ENCODE data around the gene JTB. TPM values are rescaled to one million over a fixed set of nuclear protein-coding genes. Genes with fewer than 3 reads are reported as not detected.
"Not testable (repeated sequence)": the region's sequence is repeated elsewhere in the genome, so short reads cannot be mapped to it uniquely, and the experiment has no call there.

The JTB gene
- total RNA-seq (100 to 1,000 TPM in 2 of 4 donors, 10 to 100 TPM in 2; 92.1 to 108 (median 102) TPM), polyA plus RNA-seq (143 TPM)
- long read RNA-seq, donor 1, transcript JTB-201 (5 exons, 1,287 nt), result major isoform, 84 of 96 reads
- long read RNA-seq, donor 1, partial matches to known transcripts, result 1 of 96 reads
- long read RNA-seq, donor 1, other reads (novel, unspliced or antisense), result 10 of 96 reads
- long read RNA-seq, donor 2, transcript JTB-201 (5 exons, 1,287 nt), result major isoform, 69 of 78 reads
- long read RNA-seq, donor 2, partial matches to known transcripts, result 3 of 78 reads
- long read RNA-seq, donor 2, other reads (novel, unspliced or antisense), result 6 of 78 reads
- long read RNA-seq, donor 3, transcript JTB-201 (5 exons, 1,287 nt), result major isoform, 92 of 109 reads
- long read RNA-seq, donor 3, partial matches to known transcripts, result 6 of 109 reads
- long read RNA-seq, donor 3, other reads (novel, unspliced or antisense), result 9 of 109 reads
- long read RNA-seq, donor 4, transcript JTB-201 (5 exons, 1,287 nt), result major isoform, 43 of 50 reads
- long read RNA-seq, donor 4, partial matches to known transcripts, result 3 of 50 reads
- long read RNA-seq, donor 4, other reads (novel, unspliced or antisense), result 4 of 50 reads

DNA sequence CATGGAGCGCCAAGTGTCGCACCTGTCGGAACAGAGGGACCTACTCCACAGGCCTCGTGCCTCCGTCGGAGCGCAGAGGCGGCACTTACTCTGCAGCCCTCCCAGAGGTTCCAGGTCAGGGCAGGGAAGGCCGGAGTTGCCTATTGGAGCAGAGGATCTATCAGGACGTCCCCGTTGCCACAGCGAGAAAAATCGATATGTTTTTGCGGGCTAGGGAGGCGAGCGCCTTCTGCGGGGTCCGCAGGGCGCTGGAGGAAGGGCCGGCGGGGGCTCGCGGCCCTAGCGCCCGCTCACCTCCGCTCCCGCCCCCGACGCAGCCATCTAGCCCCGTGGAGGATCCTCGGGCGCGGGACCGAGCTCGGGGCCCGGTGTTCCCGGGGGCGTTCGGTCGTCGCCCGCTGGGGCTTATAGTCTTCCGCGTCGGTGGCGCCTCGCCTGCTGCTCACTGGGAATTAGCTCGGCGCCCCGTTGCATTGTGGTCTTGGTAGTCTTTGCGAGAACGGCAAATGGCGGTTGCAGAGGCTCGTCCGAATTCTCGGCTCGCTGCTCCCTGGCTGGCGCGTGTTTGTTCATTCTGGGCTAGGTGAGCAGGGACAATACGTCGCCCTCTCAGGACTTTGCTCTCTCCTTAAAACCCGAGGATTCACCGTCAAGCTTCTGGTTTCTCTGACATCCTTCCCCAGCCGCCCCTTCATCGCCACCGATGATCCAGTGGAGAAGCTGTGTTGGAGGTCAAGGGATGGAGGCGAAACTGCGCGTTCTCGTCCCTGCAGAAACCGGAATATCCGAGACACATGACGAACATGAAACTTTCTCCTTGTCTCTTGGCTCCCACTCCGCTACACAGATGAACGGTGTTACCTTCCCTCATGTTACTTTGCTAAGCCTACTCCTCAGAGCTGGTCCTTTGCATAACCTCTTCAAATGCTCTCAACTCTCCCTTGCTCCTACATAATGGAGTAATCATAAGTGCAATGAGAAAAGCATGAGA is at the start of gene JTB:
Gene JTB, minus strand, starts transcription at position 425 of the 991 bp plus-strand sequence. Its CDS starts 422 bp downstream, at position 3.
- under 1% methylated on average over 75 of the region's 75 CpGs for WGBS
- intact Hi-C loops (cut with DNase I), result no loop called here
- Histone ChIP-seq H3K4me1 (ENCODE audit: control insufficient read depth, insufficient read depth, low read length) (no peaks in the 10 kb centered on the region), H3K27me3 (ENCODE audit: control insufficient read depth, insufficient read depth) (no peaks in the 10 kb centered on the region), H3K4me3 (ENCODE audit: low read length) (peak within 1 kb of the TSS; percentile 93), H3K27ac (ENCODE audit: low read length) (peak within 1 kb of the TSS; percentile 92), H3K9me3 (ENCODE audit: control insufficient read depth, low read length) (no peaks in the 10 kb centered on the region)
- peak; percentile 94 to 96 for ATAC-seq
- peak; percentile 89 to 96 (median 93) for DNase-seq

GRCh38 chr1:154019940-154020339 is 42.5 kb upstream of the JTB start:
- Histone ChIP-seq H3K4me1 (ENCODE audit: control insufficient read depth, insufficient read depth, low read length) (no peaks in the 10 kb centered on the region), H3K27me3 (ENCODE audit: control insufficient read depth, insufficient read depth) (no peaks in the 10 kb centered on the region), H3K9me3 (ENCODE audit: control insufficient read depth, low read length) (no peaks in the 10 kb centered on the region), H3K27ac (ENCODE audit: low read length) (no peak overlapping the region), H3K4me3 (ENCODE audit: low read length) (no peak overlapping the region)
- intact Hi-C loops (cut with DNase I), result no loop called here
- DNase-seq (no peak), ATAC-seq (no peak)
- WGBS, result 93% methylated on average over 1 of the region's 1 CpG

DNA sequence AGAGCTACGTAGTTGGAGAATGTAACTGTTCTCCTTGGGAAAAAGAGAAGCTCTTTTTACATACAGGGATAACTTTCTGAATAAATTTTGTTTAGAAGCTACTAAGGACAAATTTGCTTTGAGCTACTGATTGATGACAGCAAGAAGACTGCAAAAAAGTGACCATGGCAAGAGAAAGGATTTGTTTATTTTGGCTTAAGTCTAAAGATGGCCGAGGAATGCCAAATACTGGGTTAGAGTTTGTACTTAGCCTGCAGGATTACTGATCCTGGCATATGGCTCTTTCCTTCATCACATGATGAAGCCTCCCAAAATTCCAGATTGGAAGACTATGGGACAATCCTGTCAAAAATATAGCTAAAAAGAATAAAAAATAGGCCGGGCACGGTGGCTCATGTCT is 41.8 kb upstream of the JTB start:
- H3K9me3 ChIP-seq (ENCODE audit: control insufficient read depth, low read length), result no peaks in the 10 kb centered on the region
- intact Hi-C loops (cut with DNase I), result no loop called here
- H3K27me3 ChIP-seq (ENCODE audit: control insufficient read depth, insufficient read depth), result no peaks in the 10 kb centered on the region
- no peak overlapping the region for H3K27ac ChIP-seq (ENCODE audit: low read length)
- DNase-seq (no peak), ATAC-seq (no peak)
- no peak overlapping the region for H3K4me3 ChIP-seq (ENCODE audit: low read length)
- 71% methylated on average over 4 of the region's 4 CpGs for WGBS
- H3K4me1 ChIP-seq (ENCODE audit: control insufficient read depth, insufficient read depth, low read length), result no peaks in the 10 kb centered on the region

DNA sequence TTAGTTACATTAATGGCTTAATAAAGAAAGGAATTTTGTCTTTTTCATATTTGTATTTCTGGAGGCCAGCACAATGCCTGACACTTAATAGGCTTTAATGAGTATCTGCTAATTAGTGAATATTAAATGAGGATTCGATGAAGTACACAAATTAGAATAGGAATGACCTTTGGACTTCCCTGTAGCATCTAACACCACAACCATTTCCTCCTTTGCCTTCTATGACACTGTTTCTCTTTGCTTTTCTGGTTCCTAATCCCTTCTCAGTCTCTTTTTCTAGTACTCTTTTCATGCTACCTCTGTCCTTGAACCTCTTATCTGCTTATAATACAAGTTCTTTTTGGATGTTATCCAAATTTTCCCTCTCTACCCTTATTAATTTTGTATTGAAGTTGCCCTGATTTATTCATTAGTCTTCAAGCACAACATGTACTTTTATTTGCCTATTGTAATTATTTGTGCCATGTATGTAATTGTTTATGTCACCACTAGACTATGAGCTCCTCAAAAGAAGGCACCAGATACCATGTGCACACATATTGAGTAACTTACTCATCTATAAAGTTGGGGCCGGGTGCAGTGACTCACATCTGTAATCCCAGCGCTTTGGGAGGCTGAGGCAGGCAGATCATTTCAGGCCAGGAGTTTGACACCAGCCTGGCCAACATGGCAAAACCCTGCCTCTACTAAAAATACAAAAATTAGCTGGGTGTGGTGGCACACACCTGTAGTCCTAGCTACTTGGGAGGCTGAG is 36.9 kb upstream of the JTB start:
- DNase-seq, result no peak
- intact Hi-C loops (cut with DNase I), result no loop called here
- 80% methylated on average over 3 of the region's 3 CpGs for WGBS
- no peaks in the 10 kb centered on the region for H3K9me3 ChIP-seq (ENCODE audit: control insufficient read depth, low read length)
- ATAC-seq, result no peak
- no peaks in the 10 kb centered on the region for H3K4me1 ChIP-seq (ENCODE audit: control insufficient read depth, insufficient read depth, low read length)
- H3K4me3 ChIP-seq (ENCODE audit: low read length), result no peak overlapping the region
- no peak overlapping the region for H3K27ac ChIP-seq (ENCODE audit: low read length)
- no peaks in the 10 kb centered on the region for H3K27me3 ChIP-seq (ENCODE audit: control insufficient read depth, insufficient read depth)

- H3K27me3 ChIP-seq (ENCODE audit: control insufficient read depth, insufficient read depth); DNase-seq; H3K4me1 ChIP-seq (ENCODE audit: control insufficient read depth, insufficient read depth, low read length); intact Hi-C loops (cut with DNase I); H3K4me3 ChIP-seq (ENCODE audit: low read length); H3K9me3 ChIP-seq (ENCODE audit: control insufficient read depth, low read length); H3K27ac ChIP-seq (ENCODE audit: low read length); ATAC-seq: not testable (repeated sequence)
- 94% methylated on average over 14 of the region's 14 CpGs for WGBS
Observed at GRCh38 chr1:154012543-154012942, 35.1 kb upstream of the JTB start.

GRCh38 chr1:154012129-154012528 is 34.7 kb upstream of the JTB start:
- WGBS, result 63% methylated on average over 1 of the region's 1 CpG
- ATAC-seq, result no peak
- H3K4me1 ChIP-seq (ENCODE audit: control insufficient read depth, insufficient read depth, low read length), result no peaks in the 10 kb centered on the region
- H3K9me3 ChIP-seq (ENCODE audit: control insufficient read depth, low read length), result no peaks in the 10 kb centered on the region
- H3K4me3 ChIP-seq (ENCODE audit: low read length), result no peak overlapping the region
- intact Hi-C loops (cut with DNase I), result no loop called here
- H3K27me3 ChIP-seq (ENCODE audit: control insufficient read depth, insufficient read depth), result no peaks in the 10 kb centered on the region
- no peak overlapping the region for H3K27ac ChIP-seq (ENCODE audit: low read length)
- no peak for DNase-seq

DNA sequence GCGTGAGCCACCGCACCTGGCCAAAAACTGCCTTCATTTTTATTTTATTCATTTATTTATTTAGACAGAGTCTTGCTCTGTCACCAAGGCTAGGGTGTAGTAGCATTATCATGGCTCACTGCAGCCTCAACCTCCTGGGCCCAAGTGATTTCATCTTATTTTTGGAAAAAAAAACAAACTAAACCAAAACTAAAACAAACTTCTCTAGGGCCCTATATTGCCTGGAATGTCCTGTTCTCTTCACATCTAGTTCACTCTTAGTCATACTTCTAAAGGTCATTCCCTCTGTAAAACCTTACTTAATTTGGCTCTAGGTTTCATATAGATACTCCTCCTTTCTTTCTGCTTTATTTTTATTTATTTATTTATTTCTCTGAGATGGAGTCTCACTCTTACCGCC is 28.7 kb upstream of the JTB start:
- H3K4me3 ChIP-seq (ENCODE audit: low read length), result no peak overlapping the region
- intact Hi-C loops (cut with DNase I), result no loop called here
- ATAC-seq, result peak in 1 of 2 donors; percentile 45
- H3K4me1 ChIP-seq (ENCODE audit: control insufficient read depth, insufficient read depth, low read length), result no peaks in the 10 kb centered on the region
- H3K27ac ChIP-seq (ENCODE audit: low read length), result no peak overlapping the region
- WGBS, result 90% methylated on average over 3 of the region's 3 CpGs
- no peaks in the 10 kb centered on the region for H3K9me3 ChIP-seq (ENCODE audit: control insufficient read depth, low read length)
- H3K27me3 ChIP-seq (ENCODE audit: control insufficient read depth, insufficient read depth), result no peaks in the 10 kb centered on the region
- no peak for DNase-seq

DNA sequence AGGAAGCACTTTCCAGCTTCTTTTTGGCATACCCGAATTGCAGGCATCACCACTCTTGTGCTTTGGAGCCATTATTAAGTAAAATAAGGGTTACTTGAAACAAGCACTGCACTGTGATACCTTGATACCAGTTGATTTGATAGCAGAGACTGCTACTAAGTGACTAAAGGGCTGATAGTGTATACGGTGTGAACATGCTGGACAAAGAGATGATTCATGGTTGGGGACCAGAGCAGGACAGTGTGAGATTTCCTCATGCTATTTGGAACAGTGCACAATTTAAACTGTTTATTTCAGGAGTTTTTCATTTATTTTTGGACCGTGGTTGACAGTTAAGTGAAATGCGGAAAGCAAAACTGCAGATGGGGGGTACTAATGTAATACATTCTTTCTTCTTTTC is 22.9 kb upstream of the JTB start:
- Histone ChIP-seq H3K27ac (ENCODE audit: low read length) (no peak overlapping the region), H3K4me3 (ENCODE audit: low read length) (no peak overlapping the region), H3K4me1 (ENCODE audit: control insufficient read depth, insufficient read depth, low read length) (no peaks in the 10 kb centered on the region), H3K27me3 (ENCODE audit: control insufficient read depth, insufficient read depth) (no peaks in the 10 kb centered on the region), H3K9me3 (ENCODE audit: control insufficient read depth, low read length) (no peaks in the 10 kb centered on the region)
- WGBS, result 72% methylated on average over 4 of the region's 4 CpGs
- ATAC-seq (no peak), DNase-seq (no peak)
- intact Hi-C loops (cut with DNase I), result no loop called here

GRCh38 chr1:153996882-153997281 is 19.4 kb upstream of the JTB start:
- H3K27me3 ChIP-seq (ENCODE audit: control insufficient read depth, insufficient read depth); ATAC-seq; H3K27ac ChIP-seq (ENCODE audit: low read length); DNase-seq; H3K4me3 ChIP-seq (ENCODE audit: low read length); H3K4me1 ChIP-seq (ENCODE audit: control insufficient read depth, insufficient read depth, low read length); intact Hi-C loops (cut with DNase I); H3K9me3 ChIP-seq (ENCODE audit: control insufficient read depth, low read length): not testable (repeated sequence)
- 95% methylated on average over 10 of the region's 10 CpGs for WGBS

DNA sequence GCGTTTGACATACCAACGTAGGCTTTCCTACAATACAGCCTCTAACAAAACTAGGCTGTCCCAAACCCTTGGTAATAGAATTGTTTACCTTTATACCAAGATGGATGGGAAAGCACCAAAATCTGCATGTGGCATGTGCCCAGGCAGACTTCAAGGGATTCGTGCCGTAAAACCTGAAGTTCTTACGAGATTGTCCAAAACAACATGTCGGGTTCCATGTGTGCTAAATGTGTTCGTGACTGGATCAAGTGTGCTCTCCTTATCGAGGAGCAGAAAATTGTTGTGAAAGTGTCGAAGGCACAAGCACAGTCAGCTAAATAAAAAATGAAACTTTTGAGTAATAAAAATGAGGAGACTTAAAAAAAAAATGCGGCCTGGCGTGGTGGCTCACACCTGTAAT is 18.2 kb upstream of the JTB start:
- Histone ChIP-seq H3K27ac (ENCODE audit: low read length) (no peak overlapping the region), H3K4me3 (ENCODE audit: low read length) (no peak overlapping the region), H3K27me3 (ENCODE audit: control insufficient read depth, insufficient read depth) (no peaks in the 10 kb centered on the region), H3K9me3 (ENCODE audit: control insufficient read depth, low read length) (no peaks in the 10 kb centered on the region), H3K4me1 (ENCODE audit: control insufficient read depth, insufficient read depth, low read length) (no peaks in the 10 kb centered on the region)
- ATAC-seq (no peak), DNase-seq (no peak)
- intact Hi-C loops (cut with DNase I), result no loop called here
- 90% methylated on average over 11 of the region's 11 CpGs for WGBS

All from right cardiac atrium (tissue), 5 donors.